Myocyte (in vitro differentiated cells): ENCODE results near the gene TNK2. TPM values are rescaled to one million over a fixed set of nuclear protein-coding genes. Genes with fewer than 3 reads are reported as not detected.
"Not testable (repeated sequence)": the region's sequence is repeated elsewhere in the genome, so short reads cannot be mapped to it uniquely, and the experiment has no call there.

ENCODE experiments used
- DNase-seq: peaks from one replicate; pipeline ENCODE4 v3.0.0-alpha.2; 2012; ENCODE audit warnings: low read depth
- total RNA-seq: library from RNA; depleted of rRNA; stranded (reverse); fragments of >200 nt; gene quantifications from 2 replicates; pipeline ENCODE4 v1.2.3, GENCODE V29; 2014

Gene TNK2
- total RNA-seq, 1 donor from 2014 or later = 53.5 TPM

DNA sequence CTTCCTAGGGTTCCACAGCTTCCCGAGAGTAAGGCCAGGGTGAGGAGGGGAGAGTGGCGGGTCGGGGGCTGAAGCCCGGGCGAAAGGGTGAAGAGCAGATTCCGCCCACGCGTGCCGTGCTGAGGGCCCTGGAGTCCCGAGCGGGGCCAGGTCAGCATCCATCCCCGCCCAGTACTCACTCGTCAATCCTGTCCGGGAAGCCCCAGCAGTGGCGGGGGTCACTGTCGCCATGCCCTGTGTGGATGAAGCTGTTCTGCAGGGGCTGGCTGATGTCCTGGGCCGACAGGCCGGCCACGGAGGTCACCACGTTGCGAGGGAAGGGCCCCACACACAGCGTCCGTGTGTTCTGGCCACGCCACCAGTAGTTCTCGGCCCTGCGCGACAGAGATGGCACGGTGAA, 36.3 kb downstream of the TNK2 start:
- no peak for DNase-seq

- not testable (repeated sequence) for DNase-seq
These were observed 36.7 kb downstream of the TNK2 start for GRCh38 chr3:195871686-195872085.

- DNase-seq = no peak
These were observed 37.4 kb downstream of the TNK2 start for GRCh38 chr3:195870937-195871336.

GRCh38 chr3:195870442-195870841, 37.9 kb downstream of the TNK2 start:
- peak; percentile 95 for DNase-seq

GRCh38 chr3:195869413-195870001, 38.8 kb downstream of the TNK2 start:
- peak; percentile 20 for DNase-seq

GRCh38 chr3:195868866-195869412, 39.4 kb downstream of the TNK2 start:
- DNase-seq = no peak

DNA sequence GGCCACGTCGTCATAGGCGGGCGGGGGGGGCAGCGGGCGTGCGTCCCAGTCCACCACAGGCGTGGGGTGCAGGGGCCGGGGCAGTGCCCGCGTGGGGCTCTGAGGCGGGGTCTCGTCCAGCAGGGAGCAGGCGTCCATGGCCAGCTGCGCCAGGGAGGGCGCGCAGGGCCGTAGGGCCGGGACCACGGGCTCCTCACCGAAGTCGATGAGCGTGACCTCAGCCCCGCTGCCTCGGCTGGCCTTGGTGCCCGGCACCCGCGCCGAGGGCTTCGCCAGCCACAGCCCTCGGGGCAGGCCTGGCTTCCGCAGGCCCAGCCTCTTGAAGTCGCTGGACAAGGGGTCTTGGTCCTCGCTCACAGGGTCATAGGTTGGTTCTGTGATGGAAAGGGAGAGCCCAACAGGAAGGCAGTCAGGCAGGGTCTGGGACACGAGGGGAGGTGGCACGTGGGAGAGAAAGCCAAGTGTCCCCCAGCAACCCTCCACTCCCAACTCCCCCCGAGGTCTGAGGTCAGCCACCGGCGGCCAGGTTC, 40.0 kb downstream of the TNK2 start:
- no peak for DNase-seq

DNA sequence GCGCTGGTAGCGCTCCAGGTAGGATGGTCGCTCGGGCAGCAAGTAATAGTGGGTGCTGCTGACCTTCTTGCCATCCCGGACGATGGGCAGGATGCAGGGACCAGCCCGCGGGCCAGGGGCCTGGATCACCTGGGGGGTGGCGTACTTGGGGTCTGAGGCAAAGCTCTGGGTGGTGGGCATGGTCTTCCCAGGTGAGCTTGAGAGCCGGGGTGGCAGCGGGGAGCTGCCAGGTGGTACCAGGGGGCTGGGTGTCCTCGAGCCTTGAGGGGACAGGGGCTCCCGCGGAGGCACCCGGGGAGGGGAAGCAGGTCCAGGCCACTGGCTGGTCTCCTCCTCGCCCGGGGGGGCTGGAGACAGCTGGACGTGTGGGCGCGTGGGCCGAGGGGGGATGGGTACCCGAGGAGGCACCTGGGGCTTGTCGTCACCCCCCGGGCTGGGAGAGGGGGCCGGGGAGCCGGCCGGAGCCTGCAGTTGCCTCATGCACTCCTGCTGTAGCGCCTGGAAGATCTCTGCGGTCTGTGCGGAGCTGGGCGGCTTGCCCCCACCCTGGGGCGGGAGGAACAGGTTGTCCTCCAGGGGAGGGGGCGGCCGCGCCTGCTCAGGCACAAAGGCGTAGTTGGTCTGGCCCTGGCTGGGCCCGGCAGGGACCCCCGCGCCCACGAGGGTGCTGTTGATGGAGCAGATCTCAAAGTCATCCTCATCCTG, 40.6 kb downstream of the TNK2 start:
- DNase-seq = no peak

- DNase-seq = no peak
These were observed 41.5 kb downstream of the TNK2 start for GRCh38 chr3:195866686-195867511.

- DNase-seq = no peak
These were observed 42.6 kb downstream of the TNK2 start for GRCh38 chr3:195865752-195866151.

DNA sequence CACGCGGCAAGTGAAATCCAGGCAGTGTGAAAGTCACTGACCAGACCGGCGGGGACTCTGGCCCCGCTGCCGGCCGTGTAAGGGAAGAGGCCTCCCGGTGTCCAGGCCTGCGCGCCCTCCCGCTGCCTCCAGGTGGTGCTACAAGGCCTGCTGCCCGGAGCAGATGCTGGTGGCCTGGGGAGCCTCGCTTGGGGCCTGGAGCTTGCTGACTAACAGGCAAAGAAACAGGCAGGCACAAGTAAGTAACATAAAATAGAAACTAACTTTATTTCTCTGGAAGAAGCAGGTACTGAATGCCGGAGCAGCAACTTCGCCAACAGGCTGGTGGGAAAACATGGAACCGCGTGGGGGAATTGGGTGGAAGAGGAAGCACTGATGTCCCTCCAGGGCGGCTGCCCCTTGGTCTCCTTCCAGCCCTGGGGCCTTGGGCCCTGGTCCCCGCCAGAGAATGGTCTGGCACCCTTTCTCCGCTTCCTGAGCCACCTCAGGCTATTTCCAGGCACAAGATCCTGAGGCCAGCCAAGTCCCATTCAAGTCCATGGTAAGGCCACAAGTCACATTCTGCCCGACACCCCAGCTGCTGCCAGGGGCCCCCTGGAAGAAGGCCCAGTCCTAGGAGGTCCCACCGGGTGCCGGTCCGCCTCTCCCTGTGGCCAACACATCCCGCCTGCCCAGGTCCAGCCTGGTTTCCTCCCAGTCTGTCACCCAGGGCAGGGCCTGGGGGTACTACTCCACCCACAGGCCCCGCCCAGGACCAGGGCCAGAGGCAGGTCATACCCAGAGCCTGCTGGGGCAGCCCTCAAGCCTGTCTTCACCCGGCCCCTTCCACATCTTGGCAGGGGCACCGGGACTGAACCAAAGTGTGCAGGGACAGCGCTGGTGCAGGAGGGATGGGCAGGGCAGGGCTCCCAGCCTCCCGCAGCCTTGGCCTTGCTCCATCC, 45.0 kb downstream of the TNK2 start:
- DNase-seq = peak; percentile 92

GRCh38 chr3:195862318-195862717, 46.0 kb downstream of the TNK2 start:
- not testable (repeated sequence) for DNase-seq

GRCh38 chr3:195860456-195860855, 47.9 kb downstream of the TNK2 start:
- no peak for DNase-seq

DNA sequence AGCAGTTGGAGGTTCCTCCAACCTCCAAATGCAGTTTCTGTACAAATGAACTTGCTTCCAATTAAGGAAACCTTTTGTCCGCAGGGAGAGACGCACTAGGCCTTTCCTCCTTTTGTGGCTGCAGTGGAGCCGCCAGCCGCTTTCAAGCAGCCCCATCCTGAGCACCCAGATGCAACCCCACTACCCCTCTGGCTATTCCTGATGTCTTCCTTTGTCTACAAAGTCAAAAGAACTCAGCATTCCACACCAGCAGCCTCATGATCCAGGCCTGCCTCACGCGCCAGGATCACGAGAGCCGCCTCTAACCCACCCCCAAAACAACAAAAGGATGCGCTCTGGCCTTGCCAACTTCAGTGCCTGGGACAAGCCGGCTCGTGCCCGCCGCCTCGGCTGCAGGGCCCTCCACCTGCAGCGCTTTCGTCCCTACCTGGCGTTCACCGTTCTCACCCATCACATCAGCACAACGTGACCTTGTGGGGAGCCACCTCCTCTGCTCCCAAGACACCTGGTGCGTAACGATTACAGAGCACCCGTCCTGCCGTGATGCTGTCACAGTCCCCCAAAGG, 48.4 kb downstream of the TNK2 start:
- DNase-seq = no peak

DNA sequence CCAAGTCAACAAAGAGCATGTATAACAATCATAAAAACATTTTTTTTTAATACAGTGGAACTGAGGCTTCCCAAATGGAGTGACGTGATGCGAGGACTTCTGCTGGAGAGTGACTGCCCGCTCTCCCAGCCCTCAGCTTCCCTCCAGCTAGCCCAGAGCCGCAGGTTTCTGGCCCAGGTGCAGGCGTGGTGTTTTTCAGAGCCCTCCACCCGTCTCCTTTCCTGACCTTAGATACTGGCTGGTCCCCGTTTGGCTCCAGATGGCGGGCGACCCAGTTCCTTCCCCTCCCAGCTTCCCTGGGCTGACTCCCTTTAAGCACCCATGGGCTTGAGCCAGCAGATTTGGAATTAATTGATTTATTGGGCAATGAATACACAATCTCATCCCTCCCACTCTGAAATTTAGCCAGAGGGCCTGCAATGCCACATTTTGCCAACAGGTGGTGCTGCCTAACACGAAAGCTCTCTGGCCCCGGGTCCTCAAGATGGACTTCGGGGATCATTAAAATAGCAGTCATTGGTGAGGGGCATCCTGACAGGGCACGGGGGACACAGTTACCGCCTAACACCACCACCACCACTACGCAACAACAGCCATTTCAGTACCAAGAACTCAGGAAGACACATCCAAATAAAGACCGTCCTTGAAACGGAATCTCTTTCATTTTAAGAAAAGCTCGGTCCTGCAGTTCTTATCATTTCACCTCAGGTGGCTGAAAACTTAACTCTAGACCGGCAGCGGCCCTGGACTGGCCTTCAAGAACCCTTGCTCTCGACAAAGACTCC, 49.1 kb downstream of the TNK2 start:
- peak; percentile 74 for DNase-seq

DNA sequence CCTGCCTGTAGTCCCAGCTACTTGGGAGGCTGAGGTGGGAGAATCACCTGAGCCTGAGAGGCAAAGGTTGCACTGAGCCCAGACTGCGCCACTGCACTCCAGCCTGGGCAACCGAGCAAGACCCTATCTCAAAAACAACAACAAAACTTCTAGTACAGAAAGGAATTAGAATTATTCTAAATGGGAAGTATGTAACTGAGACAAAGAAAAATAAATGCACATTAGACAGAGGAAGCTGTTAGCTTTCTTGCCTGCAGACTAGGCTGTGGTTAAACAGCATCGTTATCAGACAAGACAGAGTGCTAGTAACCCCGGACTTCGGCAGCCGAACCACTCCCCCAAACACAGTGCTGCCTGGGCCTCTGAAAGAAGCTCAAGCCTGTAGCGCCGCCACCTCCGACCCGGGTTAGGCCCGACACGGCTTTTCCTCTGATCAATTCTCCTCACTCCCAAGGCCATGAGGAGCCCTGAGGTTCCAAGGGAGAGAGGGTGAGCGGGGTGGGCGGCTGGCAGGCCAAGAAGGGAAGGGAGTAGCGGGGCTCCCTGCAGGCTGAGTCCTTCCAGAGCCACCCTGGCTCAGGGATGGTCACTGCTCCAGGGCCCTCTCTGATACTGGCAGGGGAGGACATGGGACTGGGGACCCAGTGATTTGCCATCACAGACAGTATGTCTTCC, 51.8 kb downstream of the TNK2 start:
- no peak for DNase-seq

DNA sequence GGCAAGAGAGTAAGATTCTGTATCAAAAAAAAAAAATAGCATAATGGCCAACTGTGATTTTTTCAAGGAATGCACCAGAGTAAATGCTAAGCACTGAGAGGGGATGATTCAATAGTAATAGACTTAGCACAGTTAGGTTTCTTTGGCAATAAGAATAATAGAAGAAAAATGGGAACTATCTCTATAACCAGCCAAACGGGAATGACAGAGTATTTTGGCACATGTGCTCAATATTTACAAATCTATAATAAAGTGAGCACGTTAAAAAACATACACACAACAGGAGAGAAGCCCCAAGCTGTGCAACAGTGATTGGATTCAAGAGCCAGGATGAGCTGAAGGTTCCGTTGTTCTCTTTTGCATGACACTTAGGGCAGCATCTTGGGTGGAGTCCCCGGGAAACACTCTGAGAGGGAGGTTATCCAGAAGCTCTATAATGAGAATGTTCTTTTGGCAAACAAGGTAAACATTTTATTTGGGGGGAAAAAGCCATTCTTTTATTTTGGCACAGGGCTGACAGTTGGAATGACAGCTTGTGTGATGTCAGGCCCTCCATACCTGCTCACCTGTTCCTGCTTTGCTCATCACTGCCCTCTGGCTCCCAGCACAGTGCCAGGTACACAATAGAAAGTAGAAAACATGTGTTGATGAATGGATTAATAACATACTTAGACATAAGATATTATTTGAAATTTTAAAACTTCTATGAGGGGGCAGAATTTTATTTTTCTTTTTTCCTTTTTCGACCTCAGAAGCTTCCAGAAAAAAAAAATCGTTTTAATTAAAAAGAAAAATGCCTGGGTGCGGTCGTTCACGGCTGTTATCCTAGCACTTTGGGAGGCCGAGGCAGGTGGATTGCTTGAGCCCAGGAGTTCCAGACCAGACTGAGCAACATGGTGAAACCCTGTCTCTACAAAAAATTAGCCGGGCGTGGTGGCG, 52.6 kb downstream of the TNK2 start:
- DNase-seq = no peak
